ENCODE data around the gene YWHAG. TPM values are rescaled to one million over a fixed set of nuclear protein-coding genes. Genes with fewer than 3 reads are reported as not detected.
A peak's percentile ranks its signal among the peaks of the same experiment; 100 is the strongest.
"Not testable (repeated sequence)": the region's sequence is repeated elsewhere in the genome, so short reads cannot be mapped to it uniquely, and the experiment has no call there.

Gene YWHAG
- total RNA-seq, 1 experiment from 2014 or later: 190 TPM

DNA sequence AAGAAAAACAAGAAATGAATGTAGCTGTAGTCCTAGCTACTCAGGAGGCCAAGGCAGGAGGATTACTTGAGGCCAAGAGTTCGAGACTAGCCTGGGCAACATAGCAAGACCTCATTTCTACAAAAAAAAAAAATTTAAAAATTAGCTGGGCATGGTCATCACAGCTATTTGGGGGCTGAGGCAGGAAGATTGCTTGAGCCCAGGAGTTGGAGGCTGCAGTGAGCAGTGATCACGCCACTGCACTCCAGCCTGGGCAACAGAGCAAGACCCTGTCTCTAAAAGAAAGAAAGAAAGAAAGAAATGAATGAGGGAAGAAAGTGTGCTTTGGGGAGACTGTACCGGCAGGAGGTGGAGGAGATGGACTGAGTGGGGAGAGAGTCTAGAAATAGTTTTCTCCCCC lies 5.0 kb upstream of the YWHAG start:
- peak overlapping the region; percentile 92 for H3K27ac ChIP-seq
- not testable (repeated sequence) for H3K9me3 ChIP-seq (replicated peaks); DNase-seq; H3K27me3 ChIP-seq; H3K36me3 ChIP-seq; H3K4me1 ChIP-seq
- peak overlapping the region; percentile 38; the same call in 1 of the 2 replicates for H3K4me3 ChIP-seq

DNA sequence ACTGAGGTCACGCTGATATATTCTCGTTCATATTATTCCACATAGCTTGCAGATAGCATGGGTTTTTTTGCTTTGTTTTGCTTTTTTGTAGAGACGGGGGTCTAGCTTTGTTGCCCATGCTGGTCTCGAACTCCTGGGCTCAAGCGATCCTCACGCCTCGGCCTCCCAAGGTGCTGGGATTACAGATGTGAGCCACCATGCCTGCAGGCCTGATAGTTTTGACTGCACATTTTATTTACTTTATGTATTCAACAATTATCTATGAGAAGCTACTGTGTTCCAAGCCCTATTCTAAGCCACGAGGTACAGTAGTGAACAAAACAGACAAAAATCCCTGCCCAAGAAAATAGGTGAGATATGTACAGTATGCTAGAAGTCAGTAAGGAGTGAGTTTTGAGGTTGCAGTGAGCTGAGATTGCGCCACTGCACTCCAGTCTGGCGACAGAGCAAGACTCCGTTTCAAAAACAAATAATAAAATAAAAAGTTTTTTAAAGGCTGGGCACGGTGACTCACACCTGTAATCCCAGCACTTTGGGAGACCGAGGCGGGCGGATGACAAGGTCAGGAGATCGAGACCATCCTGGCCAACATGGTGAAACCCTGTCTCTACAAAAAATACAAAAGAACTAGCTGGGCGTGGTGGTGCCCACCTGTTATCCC lies 1.3 kb upstream of the YWHAG start:
- no peak for DNase-seq
- peak overlapping the region; percentile 93 for H3K27ac ChIP-seq
- H3K4me1 ChIP-seq: peaks cover 9% of the 10 kb centered on the region
- peaks cover 26% of the 10 kb centered on the region for H3K36me3 ChIP-seq
- no peaks in the 10 kb centered on the region for H3K27me3 ChIP-seq
- H3K4me3 ChIP-seq: peak overlapping the region; percentile 96
- no peaks in the 10 kb centered on the region for H3K9me3 ChIP-seq (replicated peaks)

- Histone ChIP-seq H3K4me3 (peak overlapping the region; percentile 96), H3K27me3 (no peaks in the 10 kb centered on the region), H3K36me3 (peaks cover 34% of the 10 kb centered on the region), H3K4me1 (peaks cover 9% of the 10 kb centered on the region), H3K27ac (peak overlapping the region; percentile 93), H3K9me3 (replicated peaks) (no peaks in the 10 kb centered on the region)
- peak; percentile 99 to 100 for DNase-seq
Measured at GRCh38 chr7:76359111-76359977, 553 bp upstream of the YWHAG start.

DNA sequence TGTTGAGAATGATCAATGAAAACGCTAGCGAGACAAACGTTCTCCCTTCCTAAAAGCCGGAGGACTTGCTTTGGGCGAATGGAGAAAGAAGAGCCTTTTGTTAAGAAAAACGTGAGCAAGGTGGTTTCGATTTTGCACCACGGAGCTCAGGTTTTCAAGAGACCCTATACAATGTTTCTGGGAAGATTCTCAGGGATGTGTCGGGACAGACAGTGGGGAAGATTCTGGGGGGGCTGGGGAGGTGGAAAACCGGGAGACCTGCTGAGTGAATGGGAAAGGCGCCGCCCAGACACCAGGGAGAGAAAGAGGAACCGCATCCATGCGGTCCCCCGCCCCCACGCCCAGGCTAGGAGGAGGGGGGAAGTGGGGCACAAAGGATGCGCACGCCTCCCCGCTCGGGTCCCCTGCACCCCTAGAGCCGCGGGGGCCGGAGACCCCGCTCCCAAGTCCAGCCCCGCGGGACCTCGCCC lies 745 bp downstream of the YWHAG start:
- Histone ChIP-seq H3K27ac (peak overlapping the region; percentile 93), H3K36me3 (peaks cover 41% of the 10 kb centered on the region), H3K4me3 (peak overlapping the region; percentile 96), H3K9me3 (replicated peaks) (no peaks in the 10 kb centered on the region), H3K27me3 (no peaks in the 10 kb centered on the region), H3K4me1 (peaks cover 10% of the 10 kb centered on the region)
- peak; percentile 60 to 61 for DNase-seq

- Histone ChIP-seq H3K36me3 (peaks cover 45% of the 10 kb centered on the region), H3K4me3 (peak overlapping the region; percentile 96), H3K4me1 (peaks cover 15% of the 10 kb centered on the region), H3K9me3 (replicated peaks) (no peaks in the 10 kb centered on the region), H3K27ac (peak overlapping the region; percentile 93), H3K27me3 (no peaks in the 10 kb centered on the region)
- DNase-seq: peak in 1 of 2 experiments; percentile 35
Measured at GRCh38 chr7:76357475-76358010, 1.2 kb downstream of the YWHAG start.

GRCh38 chr7:76356823-76357222 lies 2.0 kb downstream of the YWHAG start:
- H3K27me3 ChIP-seq: no peaks in the 10 kb centered on the region
- H3K36me3 ChIP-seq: peaks cover 45% of the 10 kb centered on the region
- peaks cover 21% of the 10 kb centered on the region for H3K4me1 ChIP-seq
- H3K4me3 ChIP-seq: peak overlapping the region; percentile 96
- peak overlapping the region; percentile 93; the same call in 1 of the 2 replicates for H3K27ac ChIP-seq
- DNase-seq: peak in 1 of 2 experiments; percentile 31
- no peaks in the 10 kb centered on the region for H3K9me3 ChIP-seq (replicated peaks)

DNA sequence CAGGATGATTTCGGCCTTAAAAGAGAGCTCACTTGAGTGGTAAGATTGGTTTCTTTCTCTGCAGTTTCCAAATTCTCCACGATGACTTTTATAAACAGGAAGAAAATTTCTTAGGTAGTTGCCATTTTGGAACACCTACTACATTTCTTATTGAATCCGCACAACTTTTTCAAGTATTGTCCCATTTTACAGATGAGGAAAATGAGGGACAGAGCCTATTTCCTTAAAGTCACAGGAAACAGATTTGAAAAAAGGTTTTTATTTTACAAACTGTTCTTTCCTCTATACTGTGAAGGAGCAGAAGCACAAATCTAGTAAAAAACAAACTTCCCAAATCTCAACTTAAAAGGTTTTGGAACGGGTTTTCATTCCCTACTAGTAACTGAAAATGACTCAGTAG lies 2.7 kb downstream of the YWHAG start:
- Histone ChIP-seq H3K9me3 (replicated peaks) (no peaks in the 10 kb centered on the region), H3K4me3 (no peak overlapping the region), H3K36me3 (peaks cover 45% of the 10 kb centered on the region), H3K4me1 (peaks cover 24% of the 10 kb centered on the region), H3K27me3 (no peaks in the 10 kb centered on the region), H3K27ac (no peak overlapping the region)
- DNase-seq: no peak

- Histone ChIP-seq H3K4me1 (peaks cover 23% of the 10 kb centered on the region), H3K36me3 (peaks cover 52% of the 10 kb centered on the region), H3K27me3 (no peaks in the 10 kb centered on the region), H3K4me3 (no peak overlapping the region), H3K9me3 (replicated peaks) (no peaks in the 10 kb centered on the region), H3K27ac (no peak overlapping the region)
- no peak for DNase-seq
Measured at GRCh38 chr7:76354981-76355730, 3.6 kb downstream of the YWHAG start.

- H3K4me3 ChIP-seq: no peak overlapping the region
- no peak overlapping the region for H3K27ac ChIP-seq
- peaks cover 19% of the 10 kb centered on the region for H3K4me1 ChIP-seq
- H3K9me3 ChIP-seq (replicated peaks): no peaks in the 10 kb centered on the region
- DNase-seq: no peak
- peaks cover 59% of the 10 kb centered on the region for H3K36me3 ChIP-seq
- H3K27me3 ChIP-seq: no peaks in the 10 kb centered on the region
Measured at GRCh38 chr7:76354516-76354915, 4.3 kb downstream of the YWHAG start.

DNA sequence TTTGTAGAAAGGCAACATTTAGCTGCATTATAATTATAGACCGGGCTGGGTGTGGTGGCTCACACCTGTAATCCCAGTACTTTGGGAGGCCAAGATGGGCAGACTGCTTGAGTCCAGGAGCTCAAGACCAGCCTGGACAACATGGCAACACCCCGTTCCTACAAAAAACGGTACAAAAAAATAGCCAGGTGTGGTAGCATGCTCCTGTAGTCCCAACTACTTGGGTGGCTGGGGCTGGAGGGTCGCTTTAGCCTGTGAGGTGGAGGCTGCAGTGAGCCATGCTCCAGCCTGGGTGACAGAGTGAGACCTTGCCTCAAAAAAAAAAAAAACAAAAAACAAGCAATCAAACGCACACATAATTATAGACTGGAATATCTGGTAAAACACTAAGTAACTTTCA lies 5.0 kb downstream of the YWHAG start:
- H3K36me3 ChIP-seq: peaks cover 65% of the 10 kb centered on the region
- H3K4me1 ChIP-seq: peaks cover 19% of the 10 kb centered on the region
- H3K9me3 ChIP-seq (replicated peaks): no peaks in the 10 kb centered on the region
- no peaks in the 10 kb centered on the region for H3K27me3 ChIP-seq
- H3K27ac ChIP-seq: no peak overlapping the region
- DNase-seq: no peak
- no peak overlapping the region for H3K4me3 ChIP-seq

DNA sequence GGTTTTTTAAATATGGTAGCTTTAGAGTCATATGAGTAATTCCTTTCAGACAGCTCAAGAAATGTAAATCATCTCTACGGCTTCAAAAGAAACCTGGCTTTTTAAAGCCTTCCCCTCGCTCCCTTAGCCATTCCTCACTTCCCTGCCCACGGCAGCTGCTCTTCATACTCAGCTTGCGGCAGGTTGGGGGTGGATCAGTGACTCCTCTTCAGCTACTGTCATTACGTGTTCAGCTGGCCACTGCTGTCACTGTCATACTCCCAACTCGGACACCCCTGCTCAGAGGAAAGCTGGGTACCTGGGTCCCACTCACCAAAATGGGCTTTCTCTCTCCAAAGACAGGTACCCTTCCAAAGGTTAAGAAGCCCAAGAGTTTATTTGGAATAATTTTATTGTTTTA lies 6.6 kb downstream of the YWHAG start:
- Histone ChIP-seq H3K27ac (peak overlapping the region; percentile 28), H3K36me3 (peaks cover 73% of the 10 kb centered on the region), H3K27me3 (no peaks in the 10 kb centered on the region), H3K4me1 (peaks cover 19% of the 10 kb centered on the region), H3K9me3 (replicated peaks) (no peaks in the 10 kb centered on the region), H3K4me3 (no peak overlapping the region)
- peak; percentile 87 to 91 for DNase-seq

DNA sequence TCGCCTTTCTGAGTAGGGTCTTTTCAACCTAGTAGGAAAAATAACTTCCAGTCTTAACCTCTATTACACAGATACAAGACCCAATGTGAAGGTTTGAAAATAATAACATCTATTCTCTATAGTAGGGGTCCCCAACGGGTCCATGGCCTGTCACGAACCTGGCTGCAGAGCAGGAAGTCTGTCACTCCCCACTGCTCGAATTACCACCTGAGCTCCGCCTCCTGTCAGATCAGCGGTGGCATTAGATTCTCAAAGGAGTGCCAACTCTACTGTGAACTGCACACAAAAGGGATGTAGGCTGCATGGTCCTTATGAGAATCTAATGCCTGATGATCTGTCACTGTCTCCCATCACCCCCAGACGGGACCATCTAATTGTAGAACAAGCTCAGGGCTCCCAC lies 7.4 kb downstream of the YWHAG start:
- H3K9me3 ChIP-seq (replicated peaks): no peaks in the 10 kb centered on the region
- no peak overlapping the region for H3K27ac ChIP-seq
- no peaks in the 10 kb centered on the region for H3K27me3 ChIP-seq
- no peak overlapping the region for H3K4me3 ChIP-seq
- DNase-seq: no peak
- peaks cover 19% of the 10 kb centered on the region for H3K4me1 ChIP-seq
- peaks cover 73% of the 10 kb centered on the region for H3K36me3 ChIP-seq

- Histone ChIP-seq H3K4me1 (peaks cover 19% of the 10 kb centered on the region), H3K27ac (no peak overlapping the region), H3K9me3 (replicated peaks) (no peaks in the 10 kb centered on the region), H3K36me3 (peaks cover 73% of the 10 kb centered on the region), H3K27me3 (no peaks in the 10 kb centered on the region), H3K4me3 (no peak overlapping the region)
- DNase-seq: no peak
Measured at GRCh38 chr7:76349313-76349885, 9.4 kb downstream of the YWHAG start.

DNA sequence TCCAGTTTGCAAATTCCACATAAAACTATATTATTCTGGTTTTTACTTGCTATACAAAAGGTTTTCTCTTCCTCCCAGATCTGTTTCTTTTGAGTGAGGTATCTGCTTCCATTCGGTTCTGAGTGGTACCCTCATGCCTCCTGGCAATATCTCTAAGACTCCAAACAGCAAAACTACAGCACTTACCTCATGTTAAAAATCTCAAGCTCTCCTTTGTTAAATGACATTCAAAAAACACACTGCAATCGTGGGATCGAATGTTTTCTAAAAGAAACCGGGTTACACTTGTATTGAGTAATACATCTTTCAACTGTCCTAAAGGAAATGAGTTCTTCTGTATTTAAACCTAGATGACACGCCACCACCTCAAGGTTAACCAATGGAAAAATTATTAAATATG lies 11.1 kb downstream of the YWHAG start:
- Histone ChIP-seq H3K4me1 (peaks cover 11% of the 10 kb centered on the region), H3K4me3 (no peak overlapping the region), H3K9me3 (replicated peaks) (no peaks in the 10 kb centered on the region), H3K36me3 (peaks cover 79% of the 10 kb centered on the region), H3K27me3 (no peaks in the 10 kb centered on the region), H3K27ac (no peak overlapping the region)
- DNase-seq: no peak

Data from SJCRH30 (cell line).